Tibial nerve (tissue), 4 donors: ENCODE data around the gene WDR76.

Experiments used
- EP300 ChIP-seq, 2 donors: sonication (generic); formaldehyde crosslinking; IDR thresholded peaks; one replicate each; pipeline ENCODE4 v1.6.1; 2017; ENCODE audit warnings: antibody characterized with exemption in 2 of 2, mild to moderate bottlenecking in 1 of 2
- POLR2A ChIP-seq, 2 donors: fragments of 450-650 bp; IDR thresholded peaks; one replicate each; pipeline ENCODE4 v1.6.1; 2017; ENCODE audit warnings: antibody characterized with exemption in 2 of 2, mild to moderate bottlenecking in 2 of 2, moderate library complexity in 2 of 2
- TF ChIP-seq, protein P1 (sequence below), 5 experiments: fragments of 200-600 bp in 3 of 5; fragments of 450-650 bp in 2 of 5; sonication (generic) in 3 of 5; IDR thresholded peaks; one replicate each; pipeline ENCODE4 v1.5.1; 2016 to 2019; ENCODE audit warnings: antibody characterized with exemption in 5 of 5, mild to moderate bottlenecking in 3 of 5, moderate library complexity in 2 of 5

DNA sequence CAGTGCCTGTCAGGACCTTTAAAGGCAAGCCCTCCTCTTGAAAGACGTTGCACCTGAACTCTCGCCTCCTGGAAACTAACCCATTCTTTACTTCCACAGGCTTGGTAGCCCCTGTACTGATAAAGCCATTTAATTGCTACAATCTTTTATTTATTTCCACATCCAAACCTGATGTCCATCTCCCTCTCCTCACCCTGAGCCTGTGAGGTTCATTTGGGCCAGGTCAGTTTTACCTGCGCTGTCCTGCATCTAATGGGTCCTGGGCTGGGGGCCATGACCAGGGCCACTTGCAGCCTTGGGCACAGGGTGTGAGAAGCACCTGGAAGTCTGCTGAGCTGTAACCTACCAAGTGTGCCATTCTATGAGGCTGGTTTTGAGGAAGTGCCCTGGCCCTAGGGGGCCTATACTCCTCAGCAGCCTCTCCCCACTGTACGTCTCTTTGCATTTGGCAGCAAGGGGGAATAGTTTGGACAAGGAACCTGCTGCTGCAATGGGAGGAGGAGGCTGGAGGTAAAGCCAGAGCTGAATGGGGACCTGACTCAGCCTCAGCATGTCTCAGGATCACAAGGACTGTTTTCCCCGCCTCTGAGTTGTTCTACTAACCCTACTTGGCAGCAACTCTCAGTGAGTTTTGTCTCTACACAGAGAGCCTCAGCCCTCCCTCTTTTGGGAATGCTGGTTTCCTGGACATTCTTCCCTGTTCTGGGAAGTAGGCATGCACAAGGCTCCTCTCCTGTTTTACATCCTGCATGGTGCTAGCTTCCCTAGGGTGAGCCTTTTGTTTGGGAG, 53.8 kb downstream of the WDR76 start:
- TF ChIP-seq, protein P1, sequence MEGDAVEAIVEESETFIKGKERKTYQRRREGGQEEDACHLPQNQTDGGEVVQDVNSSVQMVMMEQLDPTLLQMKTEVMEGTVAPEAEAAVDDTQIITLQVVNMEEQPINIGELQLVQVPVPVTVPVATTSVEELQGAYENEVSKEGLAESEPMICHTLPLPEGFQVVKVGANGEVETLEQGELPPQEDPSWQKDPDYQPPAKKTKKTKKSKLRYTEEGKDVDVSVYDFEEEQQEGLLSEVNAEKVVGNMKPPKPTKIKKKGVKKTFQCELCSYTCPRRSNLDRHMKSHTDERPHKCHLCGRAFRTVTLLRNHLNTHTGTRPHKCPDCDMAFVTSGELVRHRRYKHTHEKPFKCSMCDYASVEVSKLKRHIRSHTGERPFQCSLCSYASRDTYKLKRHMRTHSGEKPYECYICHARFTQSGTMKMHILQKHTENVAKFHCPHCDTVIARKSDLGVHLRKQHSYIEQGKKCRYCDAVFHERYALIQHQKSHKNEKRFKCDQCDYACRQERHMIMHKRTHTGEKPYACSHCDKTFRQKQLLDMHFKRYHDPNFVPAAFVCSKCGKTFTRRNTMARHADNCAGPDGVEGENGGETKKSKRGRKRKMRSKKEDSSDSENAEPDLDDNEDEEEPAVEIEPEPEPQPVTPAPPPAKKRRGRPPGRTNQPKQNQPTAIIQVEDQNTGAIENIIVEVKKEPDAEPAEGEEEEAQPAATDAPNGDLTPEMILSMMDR (IDR thresholded peaks at IDR 0.05), result no peak
- TF ChIP-seq POLR2A (IDR thresholded peaks at IDR 0.05), result no peak
- no peak for TF ChIP-seq EP300 (IDR thresholded peaks at IDR 0.05)
